Right renal pelvis (tissue), 4 donors: Measurements from ENCODE around the gene MVD. TPM values are rescaled to one million over a fixed set of nuclear protein-coding genes. Genes with fewer than 3 reads are reported as not detected.

Source experiments
- DNase-seq, 4 donors: peaks; one replicate each; pipeline ENCODE4 v3.0.0-alpha.2; 2013; ENCODE audit warnings: low read depth in 4 of 4, low spot score in 3 of 4, missing footprints in 1 of 4
- polyA plus RNA-seq, 4 donors: library from polyadenylated mRNA; unstranded; fragments of 120-200 nt; gene quantifications; one replicate each; pipeline ENCODE4 v1.2.1, GENCODE V29; 2013; ENCODE audit not compliant: insufficient read length in 4 of 4

MVD gene
- polyA plus RNA-seq, 4 donors = 25.4 to 40.6 (median 27.4) TPM

DNA sequence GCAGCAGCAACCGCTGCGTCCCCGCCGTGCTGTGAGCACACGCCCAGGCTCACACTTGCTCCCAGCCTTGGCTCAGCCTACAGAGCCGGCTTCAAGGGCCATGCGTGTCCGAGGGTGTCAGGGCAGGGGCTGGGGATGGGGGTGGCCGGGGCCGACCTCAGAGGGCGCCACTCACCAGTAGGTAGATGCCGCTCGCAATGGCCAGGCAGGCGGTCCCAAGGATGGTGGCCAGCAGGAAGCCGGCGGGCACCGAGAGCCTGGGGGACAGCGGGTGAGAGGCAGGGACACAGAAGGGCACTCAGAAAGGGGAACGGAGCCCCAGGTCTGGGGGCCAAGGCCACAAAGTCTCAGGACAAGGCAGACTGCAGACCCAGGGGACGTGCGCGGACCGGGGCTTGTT, 16.9 kb downstream of the MVD start:
- DNase-seq = no peak

GRCh38 chr16:88645455-88645854, 17.4 kb downstream of the MVD start:
- DNase-seq = no peak

- no peak for DNase-seq
These were observed 19.3 kb downstream of the MVD start for GRCh38 chr16:88643644-88643932.

- DNase-seq = no peak
These were observed 19.8 kb downstream of the MVD start for GRCh38 chr16:88642881-88643643.

DNA sequence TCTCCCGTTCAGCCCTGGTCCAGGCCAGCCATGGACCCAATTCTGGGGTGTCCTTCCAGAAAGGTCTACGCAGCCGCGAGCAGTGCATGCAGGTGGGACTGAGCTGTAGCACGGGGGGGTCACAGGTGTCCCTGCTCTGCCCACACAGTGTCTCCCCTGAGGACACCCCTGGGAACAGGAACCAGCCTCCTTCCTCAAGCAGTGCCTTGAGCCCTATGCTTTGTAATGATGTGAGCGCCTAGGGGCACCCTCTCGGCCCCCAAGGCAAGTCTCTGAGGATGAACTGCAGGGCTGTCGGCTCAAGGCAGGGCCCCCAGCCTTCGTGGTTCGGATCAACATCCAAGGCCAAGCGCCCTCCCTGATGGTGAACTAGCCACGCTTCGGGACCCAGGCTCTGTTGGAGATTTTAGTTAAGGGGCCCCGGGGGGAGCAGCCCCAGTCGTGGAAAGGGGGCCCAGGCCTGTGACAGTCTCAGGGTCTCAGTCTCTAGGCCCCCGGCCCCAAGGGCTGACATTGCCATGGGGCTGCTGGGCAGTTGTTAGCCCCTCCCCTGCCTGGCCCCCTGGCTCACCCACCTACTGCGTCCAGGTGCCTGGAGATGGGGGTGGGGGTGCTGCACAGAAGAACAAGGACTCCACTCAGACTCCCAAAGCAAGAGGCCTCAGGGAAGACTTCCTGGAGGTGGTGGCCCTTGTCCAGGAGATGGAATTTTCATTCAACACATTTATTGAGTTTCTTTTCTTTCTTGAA, 22.2 kb downstream of the MVD start:
- DNase-seq = no peak

GRCh38 chr16:88640039-88640495, 22.8 kb downstream of the MVD start:
- no peak for DNase-seq

DNA sequence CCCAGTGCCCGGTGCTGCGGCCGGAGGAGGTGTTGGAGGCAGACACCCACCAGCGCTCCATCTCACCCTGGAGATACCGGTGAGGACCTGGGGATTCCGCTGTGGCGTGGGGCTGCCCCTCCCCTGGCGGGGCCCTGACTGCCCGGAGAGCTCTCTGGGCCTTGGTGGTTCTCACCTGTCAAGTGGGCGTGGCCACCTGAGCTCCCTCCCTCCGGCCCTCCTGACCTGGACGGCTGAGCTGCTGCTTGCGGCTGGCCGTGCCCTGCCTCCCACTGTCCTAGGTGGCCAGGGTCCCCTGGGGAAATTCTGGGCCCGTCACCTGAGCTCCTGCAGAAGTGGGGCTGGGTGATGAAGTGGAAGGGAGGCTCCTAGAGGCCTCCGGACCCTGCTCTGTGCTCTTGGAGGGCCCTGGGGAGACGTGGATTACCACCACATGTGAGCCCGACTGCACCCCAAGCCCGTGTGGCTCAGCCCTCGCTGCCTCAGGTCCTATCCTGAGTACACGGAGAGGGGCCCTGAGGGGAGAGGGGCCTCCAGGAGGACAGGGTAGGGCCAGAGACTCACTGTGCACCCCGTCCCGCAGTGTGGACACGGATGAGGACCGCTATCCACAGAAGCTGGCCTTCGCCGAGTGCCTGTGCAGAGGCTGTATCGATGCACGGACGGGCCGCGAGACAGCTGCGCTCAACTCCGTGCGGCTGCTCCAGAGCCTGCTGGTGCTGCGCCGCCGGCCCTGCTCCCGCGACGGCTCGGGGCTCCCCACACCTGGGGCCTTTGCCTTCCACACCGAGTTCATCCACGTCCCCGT, 23.5 kb downstream of the MVD start:
- DNase-seq = no peak

DNA sequence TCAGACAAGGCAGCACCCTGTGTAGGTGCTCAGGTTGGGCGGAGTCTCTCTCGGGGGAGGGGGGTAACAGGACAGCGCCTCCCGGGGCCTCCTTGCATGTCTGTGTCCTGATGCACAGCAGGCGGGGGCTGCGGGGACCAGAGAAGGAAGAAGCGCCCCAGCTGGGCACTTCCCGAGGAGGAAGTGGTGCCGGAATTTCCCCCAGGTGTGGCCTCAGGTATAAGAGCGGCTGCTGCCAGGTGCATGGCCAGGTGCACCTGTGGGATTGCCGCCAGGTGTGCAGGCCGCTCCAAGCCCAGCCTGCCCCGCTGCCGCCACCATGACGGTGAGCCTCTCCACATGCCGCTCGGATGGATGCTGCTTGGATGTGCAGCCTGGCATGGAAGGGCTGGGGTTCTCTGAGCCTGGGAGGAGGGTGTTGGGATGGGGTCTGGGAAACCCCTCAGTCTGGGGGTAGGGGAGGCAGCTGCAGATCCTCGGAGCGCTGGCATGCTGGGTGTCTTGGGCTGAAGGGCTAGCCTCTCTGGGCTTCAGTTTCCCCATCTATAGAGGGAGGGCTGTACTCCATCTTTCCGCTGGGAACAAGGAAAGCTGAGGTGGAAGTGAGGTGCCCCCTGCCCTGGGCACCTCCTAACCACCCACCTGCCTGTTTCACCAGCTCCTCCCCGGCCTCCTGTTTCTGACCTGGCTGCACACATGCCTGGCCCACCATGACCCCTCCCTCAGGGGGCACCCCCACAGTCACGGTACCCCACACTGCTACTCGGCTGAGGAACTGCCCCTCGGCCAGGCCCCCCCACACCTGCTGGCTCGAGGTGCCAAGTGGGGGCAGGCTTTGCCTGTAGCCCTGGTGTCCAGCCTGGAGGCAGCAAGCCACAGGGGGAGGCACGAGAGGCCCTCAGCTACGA, 24.3 kb downstream of the MVD start, which contains the start of gene IL17C:
Gene IL17C, plus strand, starts transcription at position 250 of the 908 bp plus-strand sequence. Its CDS starts 70 bp downstream, at position 320.
- no peak for DNase-seq

GRCh38 chr16:88636488-88637265, 26.2 kb downstream of the MVD start:
- no peak for DNase-seq

DNA sequence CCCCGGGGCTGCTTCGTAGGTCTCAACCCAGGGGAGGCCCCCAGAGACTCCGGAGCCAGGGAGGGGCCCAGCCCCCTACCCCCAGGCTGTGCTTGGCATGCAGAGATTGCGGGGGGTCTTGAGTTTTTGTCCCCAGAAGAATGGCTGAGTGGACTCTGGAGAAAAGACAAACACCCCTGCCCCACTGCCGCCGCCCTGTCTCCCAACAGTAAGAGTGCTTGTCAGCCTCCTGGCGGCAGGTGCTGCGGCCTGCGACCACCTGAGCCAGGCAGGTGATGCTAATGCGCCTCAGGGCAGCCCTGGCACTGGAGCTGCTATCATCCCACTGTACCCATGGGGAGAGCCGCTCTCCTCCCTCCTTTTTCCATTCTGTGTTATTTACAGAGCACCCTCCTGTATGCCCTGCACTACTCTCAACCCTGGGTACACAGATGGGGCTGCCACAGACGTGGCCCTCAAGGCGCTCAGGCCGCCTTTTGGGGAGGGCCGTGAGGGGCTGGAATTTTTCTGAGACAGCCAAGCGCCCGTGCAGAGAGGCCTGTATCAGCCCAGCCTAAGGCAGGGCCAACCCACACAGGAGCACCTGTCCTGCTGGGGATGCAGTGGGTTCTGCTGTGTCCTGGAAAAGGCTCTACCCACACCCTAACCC, 27.1 kb downstream of the MVD start:
- DNase-seq = no peak

- DNase-seq = no peak
These were observed 27.8 kb downstream of the MVD start for GRCh38 chr16:88634994-88635670.

DNA sequence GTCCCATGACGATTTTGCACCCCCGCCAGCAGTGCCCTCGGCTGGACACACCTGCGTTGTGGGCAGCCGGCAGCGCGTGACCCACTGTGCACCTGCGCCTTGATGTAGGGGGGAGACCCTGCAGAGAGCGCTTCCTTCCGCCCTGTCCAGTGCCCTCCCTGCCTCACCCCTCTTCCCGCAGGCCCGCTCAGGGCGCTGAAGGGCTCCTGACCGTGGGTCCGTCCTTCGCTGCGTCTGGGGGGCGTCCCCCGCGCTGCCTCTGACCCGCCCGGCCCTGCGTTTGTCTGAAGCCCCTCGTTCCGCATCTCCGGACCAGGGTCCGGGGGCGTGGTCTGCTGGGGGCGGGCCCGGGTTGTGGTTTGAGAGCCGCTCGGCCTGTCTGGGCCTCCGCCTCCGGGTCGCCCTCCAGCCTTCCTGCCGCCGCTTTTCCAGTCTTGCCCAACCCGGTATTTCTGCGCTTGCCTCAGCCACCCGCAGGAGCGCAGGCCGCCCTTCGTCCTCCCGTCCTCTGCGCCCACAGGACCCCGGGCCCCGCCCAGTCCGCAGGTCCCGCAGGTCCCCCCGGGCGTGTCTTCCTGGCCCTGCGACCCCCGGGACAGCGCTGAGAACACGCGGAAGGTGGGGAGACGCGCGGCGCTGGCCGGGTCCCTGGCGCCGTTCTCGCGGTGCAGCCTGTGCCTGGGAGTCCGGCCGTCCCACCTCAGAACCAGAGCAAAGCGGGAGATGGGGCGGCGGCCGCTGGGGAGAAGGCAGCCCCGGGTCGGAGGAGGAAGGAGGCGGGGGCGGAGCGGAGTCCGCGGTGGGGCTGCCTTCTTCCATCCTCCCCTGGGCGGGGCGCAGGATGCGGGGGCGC, 28.5 kb downstream of the MVD start:
- no peak for DNase-seq

- no peak for DNase-seq
These were observed 29.2 kb downstream of the MVD start for GRCh38 chr16:88633684-88634140.

DNA sequence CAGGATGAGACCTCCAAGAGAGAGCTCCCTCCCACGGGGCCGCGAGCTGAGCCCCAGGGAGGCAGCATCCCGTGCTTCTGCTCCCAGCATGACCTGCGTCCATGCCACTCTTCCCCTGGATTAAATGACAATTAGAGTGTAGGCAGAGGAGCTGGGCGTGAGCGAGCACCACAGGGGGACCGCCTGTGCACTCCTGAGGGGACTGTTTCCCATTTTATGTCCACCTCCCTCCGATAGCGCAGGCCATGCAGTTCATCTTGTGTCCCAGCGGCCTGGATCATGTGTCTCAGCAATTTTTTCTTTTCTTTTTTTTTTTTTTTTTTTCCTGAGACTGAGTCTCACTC, 30.3 kb downstream of the MVD start:
- no peak for DNase-seq

DNA sequence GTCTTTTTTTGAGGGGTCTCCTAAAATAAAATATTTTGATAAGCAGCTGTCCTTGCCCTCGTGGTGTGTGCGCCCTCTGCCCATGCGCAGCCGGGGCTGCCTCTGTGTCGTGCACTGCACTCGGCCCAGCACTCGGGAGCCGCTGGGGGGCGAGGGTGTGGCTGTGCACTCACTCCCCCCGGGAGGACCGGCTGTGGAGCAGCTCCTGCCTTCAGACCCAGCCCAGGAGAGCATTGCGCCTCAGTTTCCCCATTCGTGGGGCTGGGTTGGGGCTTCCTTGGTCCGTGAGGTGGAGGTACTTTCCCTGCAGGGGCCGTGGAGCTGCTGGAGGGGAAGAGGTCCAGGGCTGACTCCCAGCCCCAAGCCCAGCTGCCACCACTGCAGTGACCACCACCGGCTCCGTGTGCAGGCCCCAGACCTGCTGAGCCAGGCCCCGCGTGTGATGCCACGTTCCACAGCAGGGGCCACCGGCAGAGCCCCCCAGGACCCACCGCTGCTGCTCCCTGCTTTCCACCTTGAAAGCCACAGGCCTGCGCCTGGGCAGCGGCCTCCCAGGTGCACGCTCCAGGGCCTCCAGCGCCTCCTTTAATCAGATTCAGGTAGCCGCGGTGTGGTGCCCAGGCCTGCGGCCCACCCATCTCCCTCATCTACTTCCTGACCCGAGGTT, 30.8 kb downstream of the MVD start:
- no peak for DNase-seq

- DNase-seq = no peak
These were observed 31.5 kb downstream of the MVD start for GRCh38 chr16:88631384-88631783.

DNA sequence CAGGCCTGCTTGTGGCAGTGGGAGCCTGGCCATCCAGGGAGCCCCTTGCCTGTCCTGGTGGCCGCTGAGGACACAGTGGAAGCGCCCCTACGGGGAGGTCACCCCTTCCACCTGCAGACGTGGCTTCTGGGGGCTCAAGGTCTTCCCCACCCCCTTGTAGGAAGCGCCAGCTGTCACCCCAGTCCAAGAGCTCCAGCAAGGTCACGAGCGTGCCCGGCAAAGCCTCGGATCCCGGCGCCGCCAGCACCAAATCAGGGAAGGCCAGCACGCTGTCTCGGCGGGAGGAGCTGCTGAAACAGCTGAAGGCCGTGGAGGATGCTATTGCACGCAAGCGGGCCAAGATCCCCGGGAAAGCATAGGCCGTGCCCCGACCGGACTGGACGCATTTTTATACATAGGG, 31.9 kb downstream of the MVD start:
- no peak for DNase-seq
